ENCODE results near the gene MSANTD3. TPM values are rescaled to one million over a fixed set of nuclear protein-coding genes. Genes with fewer than 3 reads are reported as not detected.
A peak's percentile ranks its signal among the peaks of the same experiment; 100 is the strongest.

The MSANTD3 gene
- total RNA-seq, 1 experiment from 2014 or later, result 30.2 TPM

DNA sequence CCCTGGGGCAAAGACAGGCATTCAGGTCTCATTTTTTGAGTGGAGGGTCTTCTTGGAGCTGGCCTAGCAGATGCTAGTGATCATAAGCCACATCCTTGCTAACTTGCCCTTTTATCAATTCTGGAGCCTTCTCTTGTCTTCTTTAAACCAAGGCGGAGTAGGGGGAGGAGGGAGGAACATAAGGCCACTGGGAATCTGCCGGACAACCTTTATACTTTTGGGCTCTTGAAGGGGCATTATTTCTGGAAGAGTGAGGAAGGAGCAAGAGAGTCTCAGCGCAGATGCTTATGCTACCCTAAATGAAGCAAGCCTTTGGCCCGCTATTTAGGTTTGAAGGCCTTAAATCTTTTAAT lies 48.0 kb downstream of the MSANTD3 start:
- ATAC-seq (no peak), DNase-seq (ENCODE audit: low spot score) (no peak)
- Mint-ChIP-seq H3K36me3 (peaks cover 8% of the 10 kb centered on the region), H3K9me3 (peaks cover 6% of the 10 kb centered on the region), H3K4me1 (peaks cover 37% of the 10 kb centered on the region), H3K27me3 (ENCODE audit: low read depth) (no peaks in the 10 kb centered on the region), H3K27ac (no peak overlapping the region), H3K4me3 (peak overlapping the region; percentile 96)
- TF ChIP-seq, protein P1, sequence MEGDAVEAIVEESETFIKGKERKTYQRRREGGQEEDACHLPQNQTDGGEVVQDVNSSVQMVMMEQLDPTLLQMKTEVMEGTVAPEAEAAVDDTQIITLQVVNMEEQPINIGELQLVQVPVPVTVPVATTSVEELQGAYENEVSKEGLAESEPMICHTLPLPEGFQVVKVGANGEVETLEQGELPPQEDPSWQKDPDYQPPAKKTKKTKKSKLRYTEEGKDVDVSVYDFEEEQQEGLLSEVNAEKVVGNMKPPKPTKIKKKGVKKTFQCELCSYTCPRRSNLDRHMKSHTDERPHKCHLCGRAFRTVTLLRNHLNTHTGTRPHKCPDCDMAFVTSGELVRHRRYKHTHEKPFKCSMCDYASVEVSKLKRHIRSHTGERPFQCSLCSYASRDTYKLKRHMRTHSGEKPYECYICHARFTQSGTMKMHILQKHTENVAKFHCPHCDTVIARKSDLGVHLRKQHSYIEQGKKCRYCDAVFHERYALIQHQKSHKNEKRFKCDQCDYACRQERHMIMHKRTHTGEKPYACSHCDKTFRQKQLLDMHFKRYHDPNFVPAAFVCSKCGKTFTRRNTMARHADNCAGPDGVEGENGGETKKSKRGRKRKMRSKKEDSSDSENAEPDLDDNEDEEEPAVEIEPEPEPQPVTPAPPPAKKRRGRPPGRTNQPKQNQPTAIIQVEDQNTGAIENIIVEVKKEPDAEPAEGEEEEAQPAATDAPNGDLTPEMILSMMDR (IDR thresholded peaks at IDR 0.05), result no peak
- TF ChIP-seq PRRX2 (CRISPR knock-in tag; IDR thresholded peaks at IDR 0.05) (no peak), ZNF671 (CRISPR knock-in tag; IDR thresholded peaks at IDR 0.05) (no peak), SP1 (CRISPR knock-in tag; conservative IDR thresholded peaks at IDR 0.05) (no peak), TEAD1 (CRISPR knock-in tag; IDR thresholded peaks at IDR 0.05) (no peak), CREB1 (CRISPR knock-in tag; IDR thresholded peaks at IDR 0.05) (no peak), FOXJ3 (CRISPR knock-in tag; IDR thresholded peaks at IDR 0.05; ENCODE audit: borderline replicate concordance) (no peak), ZNF317 (CRISPR knock-in tag; IDR thresholded peaks at IDR 0.05; ENCODE audit: borderline replicate concordance, low read depth) (no peak), GRHL2 (CRISPR knock-in tag; IDR thresholded peaks at IDR 0.05; ENCODE audit: insufficient replicate concordance, severe bottlenecking) (no peak)
- TF ChIP-seq, protein P2, sequence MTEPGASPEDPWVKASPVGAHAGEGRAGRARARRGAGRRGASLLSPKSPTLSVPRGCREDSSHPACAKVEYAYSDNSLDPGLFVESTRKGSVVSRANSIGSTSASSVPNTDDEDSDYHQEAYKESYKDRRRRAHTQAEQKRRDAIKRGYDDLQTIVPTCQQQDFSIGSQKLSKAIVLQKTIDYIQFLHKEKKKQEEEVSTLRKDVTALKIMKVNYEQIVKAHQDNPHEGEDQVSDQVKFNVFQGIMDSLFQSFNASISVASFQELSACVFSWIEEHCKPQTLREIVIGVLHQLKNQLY (CRISPR knock-in tag; IDR thresholded peaks at IDR 0.05), result no peak
- TF ChIP-seq, protein P3, sequence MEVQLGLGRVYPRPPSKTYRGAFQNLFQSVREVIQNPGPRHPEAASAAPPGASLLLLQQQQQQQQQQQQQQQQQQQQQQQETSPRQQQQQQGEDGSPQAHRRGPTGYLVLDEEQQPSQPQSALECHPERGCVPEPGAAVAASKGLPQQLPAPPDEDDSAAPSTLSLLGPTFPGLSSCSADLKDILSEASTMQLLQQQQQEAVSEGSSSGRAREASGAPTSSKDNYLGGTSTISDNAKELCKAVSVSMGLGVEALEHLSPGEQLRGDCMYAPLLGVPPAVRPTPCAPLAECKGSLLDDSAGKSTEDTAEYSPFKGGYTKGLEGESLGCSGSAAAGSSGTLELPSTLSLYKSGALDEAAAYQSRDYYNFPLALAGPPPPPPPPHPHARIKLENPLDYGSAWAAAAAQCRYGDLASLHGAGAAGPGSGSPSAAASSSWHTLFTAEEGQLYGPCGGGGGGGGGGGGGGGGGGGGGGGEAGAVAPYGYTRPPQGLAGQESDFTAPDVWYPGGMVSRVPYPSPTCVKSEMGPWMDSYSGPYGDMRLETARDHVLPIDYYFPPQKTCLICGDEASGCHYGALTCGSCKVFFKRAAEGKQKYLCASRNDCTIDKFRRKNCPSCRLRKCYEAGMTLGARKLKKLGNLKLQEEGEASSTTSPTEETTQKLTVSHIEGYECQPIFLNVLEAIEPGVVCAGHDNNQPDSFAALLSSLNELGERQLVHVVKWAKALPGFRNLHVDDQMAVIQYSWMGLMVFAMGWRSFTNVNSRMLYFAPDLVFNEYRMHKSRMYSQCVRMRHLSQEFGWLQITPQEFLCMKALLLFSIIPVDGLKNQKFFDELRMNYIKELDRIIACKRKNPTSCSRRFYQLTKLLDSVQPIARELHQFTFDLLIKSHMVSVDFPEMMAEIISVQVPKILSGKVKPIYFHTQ (CRISPR knock-in tag; IDR thresholded peaks at IDR 0.05), result no peak
- TF ChIP-seq, protein P4, sequence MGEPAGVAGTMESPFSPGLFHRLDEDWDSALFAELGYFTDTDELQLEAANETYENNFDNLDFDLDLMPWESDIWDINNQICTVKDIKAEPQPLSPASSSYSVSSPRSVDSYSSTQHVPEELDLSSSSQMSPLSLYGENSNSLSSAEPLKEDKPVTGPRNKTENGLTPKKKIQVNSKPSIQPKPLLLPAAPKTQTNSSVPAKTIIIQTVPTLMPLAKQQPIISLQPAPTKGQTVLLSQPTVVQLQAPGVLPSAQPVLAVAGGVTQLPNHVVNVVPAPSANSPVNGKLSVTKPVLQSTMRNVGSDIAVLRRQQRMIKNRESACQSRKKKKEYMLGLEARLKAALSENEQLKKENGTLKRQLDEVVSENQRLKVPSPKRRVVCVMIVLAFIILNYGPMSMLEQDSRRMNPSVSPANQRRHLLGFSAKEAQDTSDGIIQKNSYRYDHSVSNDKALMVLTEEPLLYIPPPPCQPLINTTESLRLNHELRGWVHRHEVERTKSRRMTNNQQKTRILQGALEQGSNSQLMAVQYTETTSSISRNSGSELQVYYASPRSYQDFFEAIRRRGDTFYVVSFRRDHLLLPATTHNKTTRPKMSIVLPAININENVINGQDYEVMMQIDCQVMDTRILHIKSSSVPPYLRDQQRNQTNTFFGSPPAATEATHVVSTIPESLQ (CRISPR knock-in tag; IDR thresholded peaks at IDR 0.05), result no peak
- TF ChIP-seq, protein P5, sequence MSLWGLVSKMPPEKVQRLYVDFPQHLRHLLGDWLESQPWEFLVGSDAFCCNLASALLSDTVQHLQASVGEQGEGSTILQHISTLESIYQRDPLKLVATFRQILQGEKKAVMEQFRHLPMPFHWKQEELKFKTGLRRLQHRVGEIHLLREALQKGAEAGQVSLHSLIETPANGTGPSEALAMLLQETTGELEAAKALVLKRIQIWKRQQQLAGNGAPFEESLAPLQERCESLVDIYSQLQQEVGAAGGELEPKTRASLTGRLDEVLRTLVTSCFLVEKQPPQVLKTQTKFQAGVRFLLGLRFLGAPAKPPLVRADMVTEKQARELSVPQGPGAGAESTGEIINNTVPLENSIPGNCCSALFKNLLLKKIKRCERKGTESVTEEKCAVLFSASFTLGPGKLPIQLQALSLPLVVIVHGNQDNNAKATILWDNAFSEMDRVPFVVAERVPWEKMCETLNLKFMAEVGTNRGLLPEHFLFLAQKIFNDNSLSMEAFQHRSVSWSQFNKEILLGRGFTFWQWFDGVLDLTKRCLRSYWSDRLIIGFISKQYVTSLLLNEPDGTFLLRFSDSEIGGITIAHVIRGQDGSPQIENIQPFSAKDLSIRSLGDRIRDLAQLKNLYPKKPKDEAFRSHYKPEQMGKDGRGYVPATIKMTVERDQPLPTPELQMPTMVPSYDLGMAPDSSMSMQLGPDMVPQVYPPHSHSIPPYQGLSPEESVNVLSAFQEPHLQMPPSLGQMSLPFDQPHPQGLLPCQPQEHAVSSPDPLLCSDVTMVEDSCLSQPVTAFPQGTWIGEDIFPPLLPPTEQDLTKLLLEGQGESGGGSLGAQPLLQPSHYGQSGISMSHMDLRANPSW (CRISPR knock-in tag; conservative IDR thresholded peaks at IDR 0.05; ENCODE audit: low read depth), result no peak
- POLR2A ChIA-PET, result no interaction called here
- CTCF ChIA-PET, result no interaction called here

DNA sequence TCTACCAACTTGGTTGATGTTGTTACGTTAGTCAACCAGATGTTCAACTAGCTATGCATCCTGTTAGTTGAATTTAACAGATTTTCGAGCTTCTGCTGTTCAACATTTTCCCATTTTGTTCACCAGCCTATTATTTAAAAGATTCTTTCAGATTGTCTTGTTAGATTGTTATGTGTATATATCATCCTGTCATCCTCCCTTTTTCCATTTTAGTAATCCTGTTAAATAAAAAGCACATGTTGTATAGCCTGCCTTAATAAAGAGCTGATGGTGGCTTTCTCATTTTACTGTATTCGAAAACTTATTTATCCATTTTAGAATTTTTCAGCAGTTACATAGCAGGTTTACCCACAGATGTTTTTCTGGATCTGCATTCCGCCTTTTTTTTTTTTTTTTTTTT lies 50.3 kb downstream of the MSANTD3 start:
- Mint-ChIP-seq H3K27me3 (ENCODE audit: low read depth) (no peaks in the 10 kb centered on the region), H3K27ac (no peak overlapping the region), H3K4me1 (peaks cover 42% of the 10 kb centered on the region), H3K9me3 (peaks cover 7% of the 10 kb centered on the region), H3K4me3 (no peak overlapping the region), H3K36me3 (peaks cover 8% of the 10 kb centered on the region)
- TF ChIP-seq, protein P6, sequence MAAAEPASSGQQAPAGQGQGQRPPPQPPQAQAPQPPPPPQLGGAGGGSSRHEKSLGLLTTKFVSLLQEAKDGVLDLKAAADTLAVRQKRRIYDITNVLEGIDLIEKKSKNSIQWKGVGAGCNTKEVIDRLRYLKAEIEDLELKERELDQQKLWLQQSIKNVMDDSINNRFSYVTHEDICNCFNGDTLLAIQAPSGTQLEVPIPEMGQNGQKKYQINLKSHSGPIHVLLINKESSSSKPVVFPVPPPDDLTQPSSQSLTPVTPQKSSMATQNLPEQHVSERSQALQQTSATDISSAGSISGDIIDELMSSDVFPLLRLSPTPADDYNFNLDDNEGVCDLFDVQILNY (CRISPR knock-in tag; IDR thresholded peaks at IDR 0.05), result no peak
- TF ChIP-seq NR3C1 (CRISPR knock-in tag; conservative IDR thresholded peaks at IDR 0.05; ENCODE audit: low read depth) (no peak), ZNF396 (CRISPR knock-in tag; IDR thresholded peaks at IDR 0.05; ENCODE audit: borderline replicate concordance) (no peak), OVOL2 (CRISPR knock-in tag; IDR thresholded peaks at IDR 0.05; ENCODE audit: borderline replicate concordance) (no peak), SOX15 (CRISPR knock-in tag; IDR thresholded peaks at IDR 0.05) (no peak)
- TF ChIP-seq, protein P7, sequence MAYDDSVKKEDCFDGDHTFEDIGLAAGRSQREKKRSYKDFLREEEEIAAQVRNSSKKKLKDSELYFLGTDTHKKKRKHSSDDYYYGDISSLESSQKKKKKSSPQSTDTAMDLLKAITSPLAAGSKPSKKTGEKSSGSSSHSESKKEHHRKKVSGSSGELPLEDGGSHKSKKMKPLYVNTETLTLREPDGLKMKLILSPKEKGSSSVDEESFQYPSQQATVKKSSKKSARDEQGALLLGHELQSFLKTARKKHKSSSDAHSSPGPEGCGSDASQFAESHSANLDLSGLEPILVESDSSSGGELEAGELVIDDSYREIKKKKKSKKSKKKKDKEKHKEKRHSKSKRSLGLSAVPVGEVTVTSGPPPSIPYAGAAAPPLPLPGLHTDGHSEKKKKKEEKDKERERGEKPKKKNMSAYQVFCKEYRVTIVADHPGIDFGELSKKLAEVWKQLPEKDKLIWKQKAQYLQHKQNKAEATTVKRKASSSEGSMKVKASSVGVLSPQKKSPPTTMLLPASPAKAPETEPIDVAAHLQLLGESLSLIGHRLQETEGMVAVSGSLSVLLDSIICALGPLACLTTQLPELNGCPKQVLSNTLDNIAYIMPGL (CRISPR knock-in tag; IDR thresholded peaks at IDR 0.05), result no peak
- ChIA-PET POLR2A (no interaction called here), CTCF (interaction anchor here (1.1 to 1.2 kb wide), 2 partner anchors 40 to 152 kb away, joined by 3 to 4 read pairs; no protein-coding TSS in a partner anchor)
- ATAC-seq (no peak), DNase-seq (ENCODE audit: low spot score) (no peak)
